Cardiac septum (tissue), 1 donor: Measurements from ENCODE around the gene RABL3. TPM values are rescaled to one million over a fixed set of nuclear protein-coding genes. Genes with fewer than 3 reads are reported as not detected.
"Not testable (repeated sequence)": the region's sequence is repeated elsewhere in the genome, so short reads cannot be mapped to it uniquely, and the experiment has no call there.

ENCODE experiments used
- DNase-seq: peaks from one replicate; pipeline ENCODE4 v3.0.0-alpha.2; 2020; ENCODE audit warnings: low spot score
- intact Hi-C: fragments of 100-400 bp; cut with DNase I; formaldehyde crosslinking; loops from one replicate; pipeline ENCODE4 v1.14.0; 2022
- total RNA-seq: library from RNA; stranded (reverse); fragmentation: NEBNext Ultra II Directional; extraction: Animal tissue kit (Norgen Biotek cat#: 25700); gene quantifications from one replicate; pipeline ENCODE4 v1.2.1, GENCODE V29; 2021
- donor health status: DM: no; HTN: no; CAD: no.

The RABL3 gene
- total RNA-seq, 1 donor from 2014 or later, result 22.8 TPM

GRCh38 chr3:120652896-120653545 is 89.3 kb downstream of the RABL3 start:
- DNase-seq, result no peak
- intact Hi-C loops, result no loop called here

GRCh38 chr3:120652281-120652680 is 90.0 kb downstream of the RABL3 start:
- no peak for DNase-seq
- intact Hi-C loops, result no loop called here

GRCh38 chr3:120650311-120650710 is 92.0 kb downstream of the RABL3 start:
- intact Hi-C loops, result no loop called here
- no peak for DNase-seq

GRCh38 chr3:120649830-120650233 is 92.5 kb downstream of the RABL3 start:
- DNase-seq, result no peak
- intact Hi-C loops, result loop anchor here (5.0 kb wide), 1 partner anchor 48 kb away; no protein-coding TSS in a partner anchor

DNA sequence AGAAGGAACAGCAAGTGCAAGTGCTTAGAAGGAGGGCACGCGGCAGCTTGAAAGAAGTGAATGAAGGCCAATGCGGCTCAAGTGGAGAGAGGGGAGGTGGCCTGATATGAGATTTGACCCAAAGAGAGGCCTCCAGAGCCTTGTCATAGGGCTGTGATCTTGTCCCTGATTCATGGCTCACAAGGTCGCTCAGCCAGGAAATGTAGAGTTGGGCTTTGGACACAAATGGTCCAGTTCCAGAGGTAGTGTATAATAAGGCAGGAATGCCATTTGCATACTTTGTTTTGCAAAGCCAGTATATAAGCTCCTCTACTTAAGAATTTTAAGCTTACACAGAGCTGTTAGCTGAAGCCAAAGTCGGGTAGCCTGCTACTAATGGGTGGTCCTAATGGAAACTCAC is 94.0 kb downstream of the RABL3 start:
- no peak for DNase-seq
- intact Hi-C loops, result loop anchor here (5.0 kb wide), 1 partner anchor 46 kb away; no protein-coding TSS in a partner anchor

DNA sequence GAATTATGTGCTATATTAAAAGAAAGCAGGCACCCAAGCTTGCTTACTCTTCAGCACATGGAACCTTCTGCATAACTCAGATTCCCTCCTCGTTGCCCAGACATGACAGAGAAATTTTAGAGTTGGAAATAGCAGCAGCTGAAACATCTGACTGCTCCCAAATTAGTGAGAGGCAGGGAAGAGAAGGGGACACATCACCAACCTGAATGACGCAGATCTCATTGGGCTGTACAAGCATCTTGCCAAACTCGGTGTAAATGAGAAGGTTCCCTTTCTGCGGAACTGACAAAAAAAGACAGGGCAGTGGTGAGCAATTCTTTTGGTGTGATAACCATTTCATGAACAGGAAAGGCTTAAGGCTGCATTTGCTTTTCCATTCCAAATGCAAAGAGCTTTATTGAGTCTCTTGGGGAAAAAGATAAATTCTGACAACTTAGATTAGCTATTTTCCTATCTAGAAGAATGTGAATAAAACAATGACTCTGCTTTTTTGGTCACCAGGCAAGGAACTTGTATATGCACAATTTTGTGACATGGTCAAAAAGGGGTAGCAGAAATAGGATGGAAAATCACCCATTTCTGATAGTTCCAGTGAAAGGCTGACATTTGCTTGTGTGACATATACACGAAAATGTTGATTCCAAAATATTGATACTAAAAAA is 95.4 kb downstream of the RABL3 start:
- DNase-seq, result no peak
- intact Hi-C loops, result loop anchor here (5.0 kb wide), 1 partner anchor 45 kb away; no protein-coding TSS in a partner anchor

- intact Hi-C loops, result loop anchor here (5.0 kb wide), 1 partner anchor 43 kb away; no protein-coding TSS in a partner anchor
- DNase-seq, result no peak
Observed at GRCh38 chr3:120645083-120645845, 97.1 kb downstream of the RABL3 start.

GRCh38 chr3:120642368-120642948 is 99.9 kb downstream of the RABL3 start:
- intact Hi-C loops, result no loop called here
- no peak for DNase-seq

GRCh38 chr3:120641696-120642246 is 100.5 kb downstream of the RABL3 start:
- intact Hi-C loops, result no loop called here
- no peak for DNase-seq

- no peak for DNase-seq
- intact Hi-C loops, result no loop called here
Observed at GRCh38 chr3:120640231-120640630, 102.1 kb downstream of the RABL3 start.

GRCh38 chr3:120638820-120639219 is 103.5 kb downstream of the RABL3 start:
- DNase-seq, intact Hi-C loops: not testable (repeated sequence)

DNA sequence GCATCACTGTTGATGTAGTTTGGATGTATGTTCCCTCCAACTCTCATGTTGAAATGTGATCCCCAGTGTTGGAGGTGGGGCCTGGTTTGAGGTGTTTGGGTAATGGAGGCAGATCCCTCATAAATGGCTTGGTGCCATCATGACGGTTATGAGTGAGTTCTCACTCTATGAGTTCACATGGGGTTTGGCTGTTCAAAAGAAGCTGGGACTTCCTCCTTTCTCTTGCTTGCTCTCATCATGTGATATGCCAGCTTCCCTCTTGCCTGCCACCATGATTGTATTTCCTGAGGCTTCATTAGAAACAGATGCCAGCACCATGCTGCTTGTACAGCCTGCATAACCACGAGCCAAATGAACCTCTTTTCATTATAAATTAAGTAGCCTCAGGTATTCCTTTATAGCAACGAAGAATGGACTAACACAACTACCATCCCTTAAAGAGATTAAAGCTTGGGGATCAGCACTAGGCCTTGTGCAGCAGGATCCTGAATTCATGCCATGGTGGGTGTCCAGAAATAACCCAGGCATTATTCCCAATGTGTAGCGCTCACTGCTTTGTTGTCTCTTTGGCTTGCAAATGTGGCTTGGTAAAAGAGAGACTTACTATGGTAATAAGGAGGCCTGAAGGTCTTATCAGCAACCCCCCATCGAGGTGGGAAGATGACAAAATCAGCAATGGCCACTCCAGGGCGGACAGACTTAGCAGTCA is 104.3 kb downstream of the RABL3 start:
- intact Hi-C loops, result no loop called here
- no peak for DNase-seq

DNA sequence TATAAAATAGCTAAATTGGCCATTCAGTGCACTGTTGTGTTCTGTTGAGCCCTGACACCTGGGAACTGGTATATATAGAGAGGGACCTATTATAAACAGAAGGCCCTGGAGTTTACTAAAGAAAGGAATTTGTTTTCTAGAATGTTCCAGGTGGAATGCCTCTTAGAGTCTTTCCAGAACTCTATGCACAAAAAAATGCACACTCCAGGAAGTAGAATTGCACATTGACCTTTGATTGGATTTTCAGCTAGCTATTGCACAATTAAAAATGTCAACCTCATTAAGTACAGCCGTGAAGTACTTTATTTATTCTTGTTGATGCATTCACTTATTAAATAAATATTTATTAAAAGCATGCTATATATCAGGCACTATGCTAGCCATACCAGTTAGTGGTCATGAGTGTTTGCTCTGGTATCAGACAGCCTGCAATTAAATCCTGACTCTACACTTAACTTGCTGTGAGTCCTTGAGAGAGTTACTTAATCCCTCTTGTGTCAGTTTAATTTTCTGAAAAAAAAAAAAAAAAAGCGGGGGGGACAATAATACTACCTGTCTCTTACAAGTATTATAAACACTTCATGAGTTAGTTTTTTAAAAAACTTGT is 105.4 kb downstream of the RABL3 start:
- intact Hi-C loops, result no loop called here
- DNase-seq, result no peak

Other genes with a start within 250 kb of the RABL3 start
- gene NDUFB4, start 146.2 kb downstream of the RABL3 start, total RNA-seq, result 360 TPM
- gene HGD, start 60.3 kb downstream of the RABL3 start, total RNA-seq, result 0.73 TPM
- gene GTF2E1, start 228 bp upstream of the RABL3 start, total RNA-seq, result 13.2 TPM
- not detected for gene STXBP5L, start 165.7 kb upstream of the RABL3 start, total RNA-seq